OCI-LY3 (cell line): Measurements from ENCODE around the gene ZNF853.

Experiments used
- H2AFZ ChIP-seq: fragments of 200-600, 300-600 bp; shearing (Covaris generic); 2 replicates; pipeline ENCODE4 v1.6.0; 2014; ENCODE audit warnings: antibody characterized with exemption, low read depth, low read length
- H3K27ac ChIP-seq: fragments of 200-600, 300-600 bp; sonication (generic); 2 replicates; pipeline ENCODE4 v1.5.1; 2014; ENCODE audit warnings: mild to moderate bottlenecking, low read length, moderate library complexity, mixed read lengths
- H3K27me3 ChIP-seq: fragments of 200-600, 300-600 bp; sonication (generic); 2 replicates; pipeline ENCODE4 v1.6.1; 2014; ENCODE audit warnings: low read depth, low read length, mixed read lengths
- H3K36me3 ChIP-seq: fragments of 200-600, 300-600 bp; sonication (generic); replicated peaks from 2 replicates; pipeline ENCODE3; 2014; ENCODE audit warnings: low read depth, low read length, mixed read lengths
- H3K4me1 ChIP-seq: fragments of 300-600, 200-600 bp; sonication (generic); 2 replicates; pipeline ENCODE4 v1.6.1; 2014; ENCODE audit warnings: low read length, mixed read lengths
- H3K4me2 ChIP-seq: fragments of 200-600, 300-600 bp; sonication (generic); 2 replicates; pipeline ENCODE4 v1.6.1; 2014; ENCODE audit warnings: low read length, mixed read lengths
- H3K4me3 ChIP-seq: fragments of 300-600, 200-600 bp; sonication (generic); 2 replicates; pipeline ENCODE4 v1.5.1; 2014; ENCODE audit warnings: antibody characterized with exemption, mild to moderate bottlenecking, low read length, moderate library complexity
- H3K79me2 ChIP-seq: fragments of 300-600, 200-600 bp; shearing (Covaris generic); 2 replicates; pipeline ENCODE4 v1.6.1; 2014; ENCODE audit warnings: mild to moderate bottlenecking, low read length, mixed read lengths
- H3K9ac ChIP-seq: fragments of 300-600, 200-600 bp; shearing (Covaris generic); 2 replicates; pipeline ENCODE4 v1.6.0; 2014; ENCODE audit warnings: mild to moderate bottlenecking, low read length, moderate library complexity
- H3K9me3 ChIP-seq: fragments of 200-600, 300-600 bp; shearing (Covaris generic); 2 replicates; pipeline ENCODE4 v1.6.1; 2014; ENCODE audit warnings: low read length, mixed read lengths; ENCODE audit not compliant: insufficient read depth
- H4K20me1 ChIP-seq: fragments of 200-600, 300-600 bp; sonication (generic); 2 replicates; pipeline ENCODE4 v1.6.1; 2016; ENCODE audit warnings: low read length, mixed read lengths; ENCODE audit not compliant: insufficient read depth
- CTCF ChIP-seq: fragments of 200-600, 300-600 bp; sonication (generic); IDR thresholded peaks from 2 replicates; pipeline ENCODE4 v1.5.1; 2014; ENCODE audit warnings: antibody characterized with exemption, low read length, low read depth
- EZH2phosphoT487 ChIP-seq: fragments of 200-600 bp; shearing (Covaris generic); IDR thresholded peaks from 2 replicates; pipeline ENCODE4 v1.6.1; 2018; ENCODE audit warnings: antibody characterized with exemption, mixed run types, low read depth

ZNF853 gene

GRCh38 chr7:6650086-6650485 lies 34.7 kb downstream of the ZNF853 start:
- Histone ChIP-seq H3K4me3 (no peak overlapping the region), H4K20me1 (no peaks in the 10 kb centered on the region), H3K79me2 (no peaks in the 10 kb centered on the region; the same call in 1 of the 2 replicates), H3K27me3 (no peaks in the 10 kb centered on the region), H3K36me3 (peaks cover 50% of the 10 kb centered on the region), H3K9me3 (no peaks in the 10 kb centered on the region), H2AFZ (no peak overlapping the region), H3K4me1 (no peaks in the 10 kb centered on the region), H3K9ac (no peak overlapping the region), H3K27ac (no peak overlapping the region), H3K4me2 (no peak overlapping the region)
- TF ChIP-seq CTCF (no peak), EZH2phosphoT487 (no peak)

GRCh38 chr7:6650521-6651011 lies 35.2 kb downstream of the ZNF853 start:
- Histone ChIP-seq H3K79me2 (no peaks in the 10 kb centered on the region; the same call in 1 of the 2 replicates), H3K9me3 (no peaks in the 10 kb centered on the region), H3K27ac (no peak overlapping the region), H3K9ac (no peak overlapping the region), H3K27me3 (no peaks in the 10 kb centered on the region), H3K36me3 (peaks cover 54% of the 10 kb centered on the region), H3K4me2 (no peak overlapping the region), H4K20me1 (no peaks in the 10 kb centered on the region), H3K4me1 (no peaks in the 10 kb centered on the region), H2AFZ (no peak overlapping the region), H3K4me3 (no peak overlapping the region)
- TF ChIP-seq EZH2phosphoT487: no peak
- no peak for TF ChIP-seq CTCF

GRCh38 chr7:6651851-6652445 lies 36.5 kb downstream of the ZNF853 start:
- H3K4me3 ChIP-seq: no peak overlapping the region
- TF ChIP-seq EZH2phosphoT487 (no peak), CTCF (no peak)
- H2AFZ ChIP-seq: no peak overlapping the region
- H3K4me1 ChIP-seq: no peaks in the 10 kb centered on the region
- H3K27ac ChIP-seq: no peak overlapping the region
- H3K36me3 ChIP-seq: peaks cover 51% of the 10 kb centered on the region
- H4K20me1 ChIP-seq: no peaks in the 10 kb centered on the region
- H3K79me2 ChIP-seq: no peaks in the 10 kb centered on the region; the same call in 1 of the 2 replicates
- no peak overlapping the region for H3K9ac ChIP-seq
- H3K27me3 ChIP-seq: no peaks in the 10 kb centered on the region
- H3K4me2 ChIP-seq: no peak overlapping the region
- H3K9me3 ChIP-seq: no peaks in the 10 kb centered on the region

GRCh38 chr7:6652446-6653011 lies 37.1 kb downstream of the ZNF853 start:
- Histone ChIP-seq H3K27me3 (no peaks in the 10 kb centered on the region), H3K4me1 (no peaks in the 10 kb centered on the region), H3K9ac (no peak overlapping the region), H3K9me3 (no peaks in the 10 kb centered on the region), H3K36me3 (peaks cover 49% of the 10 kb centered on the region), H3K4me3 (no peak overlapping the region), H4K20me1 (no peaks in the 10 kb centered on the region), H3K79me2 (no peaks in the 10 kb centered on the region; the same call in 1 of the 2 replicates), H3K4me2 (no peak overlapping the region), H2AFZ (no peak overlapping the region), H3K27ac (no peak overlapping the region)
- no peak for TF ChIP-seq EZH2phosphoT487
- no peak for TF ChIP-seq CTCF
